IPS-18c (cell line): Measurements from ENCODE around the gene PLCZ1.
"Not testable (repeated sequence)": the region's sequence is repeated elsewhere in the genome, so short reads cannot be mapped to it uniquely, and the experiment has no call there.

Source experiments
- H3K4me3 ChIP-seq: 2 replicates; pipeline ENCODE4 v1.7.0; 2013; ENCODE audit warnings: low read depth, mild to moderate bottlenecking, low read length, moderate library complexity; ENCODE audit not compliant: insufficient read depth
- H3K9me3 ChIP-seq: one replicate; pipeline ENCODE4 v1.6.1; 2013; ENCODE audit warnings: mild to moderate bottlenecking, low read length, moderate library complexity; ENCODE audit not compliant: control insufficient read depth, insufficient read depth

Gene PLCZ1

DNA sequence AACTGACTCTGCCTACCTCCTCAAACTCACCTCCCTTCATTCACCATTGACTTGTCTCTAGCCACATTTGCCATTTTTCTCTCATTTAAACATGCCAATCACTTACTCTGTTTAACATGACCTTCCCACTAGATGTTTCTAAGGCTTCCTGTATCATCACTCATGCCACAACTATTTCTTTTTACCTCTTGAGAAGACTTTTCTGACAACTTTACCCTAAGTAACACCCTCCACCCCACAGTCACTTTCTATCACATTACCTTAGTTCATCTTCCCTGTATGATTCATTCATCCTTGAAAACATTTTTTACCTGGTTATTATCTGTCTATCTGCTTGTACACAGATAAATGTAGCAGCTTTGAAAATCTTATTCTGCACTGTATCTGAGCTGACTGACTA lies 19.4 kb downstream of the PLCZ1 start:
- H3K9me3 ChIP-seq: no peaks in the 10 kb centered on the region
- H3K4me3 ChIP-seq: no peak overlapping the region

DNA sequence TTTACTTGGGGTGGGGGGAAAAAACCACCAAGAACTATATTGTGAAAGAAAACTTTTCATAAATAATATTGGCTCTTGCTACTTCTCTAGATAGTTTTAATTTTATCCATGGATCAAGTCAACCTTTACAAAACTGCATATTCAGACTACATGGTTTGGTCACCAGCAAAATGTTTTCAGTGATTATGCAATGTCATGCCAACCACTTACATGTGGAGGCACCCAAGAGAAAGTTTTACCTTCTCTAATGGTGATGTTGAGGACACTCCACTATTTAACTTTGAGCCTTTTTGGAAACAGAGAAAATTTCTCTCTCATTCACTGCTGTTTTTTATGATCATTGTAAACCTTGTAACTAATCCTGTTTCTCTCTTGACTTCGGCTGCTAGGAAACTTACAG lies 21.6 kb downstream of the PLCZ1 start:
- Histone ChIP-seq H3K9me3 (no peaks in the 10 kb centered on the region), H3K4me3 (no peak overlapping the region)

DNA sequence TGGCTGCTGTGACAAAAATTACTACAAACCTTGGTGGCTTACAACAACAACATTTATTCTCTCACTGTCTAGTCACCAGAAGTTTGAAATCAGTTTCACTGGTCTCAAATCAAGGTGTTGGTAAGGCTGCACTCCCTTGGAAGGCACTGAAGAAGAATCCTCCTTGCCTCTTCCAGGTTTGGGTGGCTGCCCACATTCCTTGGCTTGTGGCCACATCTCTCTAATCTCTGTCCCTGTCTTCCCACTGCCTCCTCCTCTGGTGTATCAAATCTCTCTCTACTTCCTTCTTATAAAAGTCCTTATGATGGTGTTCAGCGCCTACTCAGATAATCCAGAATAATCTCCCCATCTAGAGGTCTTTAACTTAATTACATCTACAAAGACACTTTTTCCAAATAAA lies 31.0 kb downstream of the PLCZ1 start:
- H3K4me3 ChIP-seq: no peak overlapping the region
- no peaks in the 10 kb centered on the region for H3K9me3 ChIP-seq

DNA sequence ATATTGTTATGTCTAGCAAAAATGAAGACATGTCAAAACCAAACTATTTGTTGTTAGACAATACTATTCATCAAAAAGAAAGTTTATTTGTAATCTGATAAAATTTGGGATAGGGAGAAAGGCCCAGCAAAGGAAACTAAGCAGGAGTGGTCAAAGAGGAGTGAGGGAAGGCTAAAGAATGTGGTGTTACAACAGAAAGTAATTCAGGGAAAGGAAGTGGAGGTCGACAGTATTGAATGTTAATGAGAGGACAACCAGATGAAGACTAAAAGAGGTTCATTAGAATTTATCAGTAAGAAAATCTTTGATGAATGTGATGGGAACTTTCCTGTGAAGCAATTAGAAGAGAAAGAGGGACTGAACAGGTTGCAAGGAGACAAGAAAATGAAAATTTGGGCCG lies 33.9 kb downstream of the PLCZ1 start:
- Histone ChIP-seq H3K9me3 (no peaks in the 10 kb centered on the region), H3K4me3 (no peak overlapping the region)

DNA sequence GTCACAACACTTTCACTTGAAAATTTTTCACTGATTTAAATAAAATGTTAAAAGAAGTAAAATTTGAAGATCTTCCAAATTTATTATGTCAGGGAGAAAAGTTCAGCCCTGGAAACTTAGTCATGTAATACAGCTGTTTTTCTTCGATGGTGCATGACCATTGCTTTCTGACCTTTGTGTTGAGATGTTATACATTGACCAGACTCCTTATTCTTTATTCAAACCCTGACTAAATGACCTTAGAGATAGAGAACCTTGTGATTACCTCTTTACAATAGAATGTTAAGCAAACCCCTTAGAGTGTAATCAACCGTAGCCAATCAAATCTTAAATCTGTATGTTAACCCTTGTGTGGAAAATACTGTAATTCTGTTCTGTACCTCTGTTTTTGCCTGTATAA lies 34.5 kb downstream of the PLCZ1 start:
- Histone ChIP-seq H3K4me3 (no peak overlapping the region), H3K9me3 (no peaks in the 10 kb centered on the region)

DNA sequence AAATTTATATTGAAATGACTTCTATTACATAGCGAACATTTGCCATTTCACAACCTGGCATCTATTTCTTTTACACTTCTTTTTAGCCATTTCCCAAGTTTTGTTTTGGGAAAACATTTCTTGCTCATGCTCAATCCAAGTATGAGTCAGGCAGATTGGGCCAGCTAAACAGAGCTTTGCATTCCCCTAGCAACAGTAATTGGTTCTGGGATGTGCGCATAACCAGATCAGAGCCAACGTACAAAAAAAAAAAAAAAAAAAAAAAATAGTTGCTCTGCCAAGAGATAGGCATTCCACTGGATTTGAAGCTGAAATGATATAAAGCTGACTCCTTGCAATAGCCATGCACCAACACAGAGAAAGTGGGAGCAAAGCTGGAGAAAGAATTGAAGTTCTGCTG lies 37.5 kb downstream of the PLCZ1 start:
- Histone ChIP-seq H3K4me3 (no peak overlapping the region), H3K9me3 (no peaks in the 10 kb centered on the region)

DNA sequence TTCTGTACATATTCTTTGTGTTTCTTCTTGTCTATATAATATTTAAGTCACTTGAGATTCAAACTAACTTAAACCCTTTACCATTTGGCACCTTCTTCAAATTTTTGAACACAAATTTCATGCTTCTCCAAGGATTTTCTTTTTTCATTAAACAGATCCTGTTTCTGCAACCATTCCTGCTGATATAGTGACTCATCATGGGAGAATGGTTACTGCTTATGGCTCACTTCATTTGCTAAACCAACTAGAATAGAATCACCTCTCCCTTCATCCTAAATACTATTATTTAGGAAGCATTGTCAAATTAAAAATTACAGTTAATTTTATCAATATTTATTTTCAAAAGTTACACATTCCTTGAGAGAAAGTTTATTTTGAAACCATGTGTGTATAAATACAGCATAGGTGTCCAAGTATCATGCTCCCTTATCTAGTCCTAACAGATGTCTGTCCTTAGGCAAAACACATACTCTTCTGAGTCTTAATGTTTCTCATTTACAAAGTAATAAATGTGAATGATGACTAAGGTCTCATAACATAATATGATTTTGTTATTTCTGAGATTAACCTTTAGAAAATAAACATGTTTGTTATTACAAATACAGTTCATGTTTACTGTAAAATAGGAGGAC lies 40.7 kb downstream of the PLCZ1 start:
- H3K4me3 ChIP-seq: no peak overlapping the region

DNA sequence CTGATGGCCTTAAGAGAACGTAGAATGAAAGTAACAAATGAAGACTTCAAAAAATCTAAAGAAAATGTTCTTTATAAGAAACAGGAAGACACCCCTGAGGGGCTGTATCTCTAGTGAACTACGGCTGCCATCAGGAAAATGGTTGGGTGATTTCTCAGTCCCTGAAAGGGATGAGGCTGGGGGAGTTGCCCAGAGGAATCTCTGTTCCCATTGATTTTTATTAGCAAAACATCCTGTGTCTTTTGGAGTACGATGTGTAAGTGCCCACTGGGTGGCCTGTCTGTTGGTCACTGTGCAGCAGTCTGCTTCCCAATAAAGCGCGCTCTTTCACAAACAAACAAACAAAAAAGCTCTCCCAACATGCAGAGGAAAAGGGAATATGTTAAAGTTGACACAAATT lies 43.8 kb downstream of the PLCZ1 start:
- not testable (repeated sequence) for H3K4me3 ChIP-seq, H3K9me3 ChIP-seq

More for the DNA sequence above, 40.7 kb downstream of the PLCZ1 start:
- no peaks in the 10 kb centered on the region for H3K9me3 ChIP-seq

DNA sequence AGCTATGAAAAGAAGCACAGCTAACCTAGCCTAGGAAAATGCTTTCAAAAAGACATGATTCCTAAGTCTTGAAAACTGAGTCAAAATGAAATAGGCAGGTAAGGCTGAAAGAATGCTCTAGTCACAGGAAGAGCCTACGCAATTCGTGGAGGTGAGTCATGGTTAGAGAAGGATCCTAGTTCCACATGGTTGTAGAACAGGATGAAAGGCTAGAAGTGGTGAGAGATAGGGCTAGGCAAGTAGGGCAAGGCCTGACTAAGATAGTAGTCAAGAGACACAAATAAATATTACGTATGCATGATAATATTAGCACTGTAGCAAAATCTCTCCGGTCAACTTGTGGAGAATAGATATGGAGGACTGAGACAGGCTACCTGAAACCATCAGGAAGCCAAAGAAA lies 47.2 kb downstream of the PLCZ1 start:
- Histone ChIP-seq H3K9me3 (no peaks in the 10 kb centered on the region), H3K4me3 (no peak overlapping the region)

DNA sequence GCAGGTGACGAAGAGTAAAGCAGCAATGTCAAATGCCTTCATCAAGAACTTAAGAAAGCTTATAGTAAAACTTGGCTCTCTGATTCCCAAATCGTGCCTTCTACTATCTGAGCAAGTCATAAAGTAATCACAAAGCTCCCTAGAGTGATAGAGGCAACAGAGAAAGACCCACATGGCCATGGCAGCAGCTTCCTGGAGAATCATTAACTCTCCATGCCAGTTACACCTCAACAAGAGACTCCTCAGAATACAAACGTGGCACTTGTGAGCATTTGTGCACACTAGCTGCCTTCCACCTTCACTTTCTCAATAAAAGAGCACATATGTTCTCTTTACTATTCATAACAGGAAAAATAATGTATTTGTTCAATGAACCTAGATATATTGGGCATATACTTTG lies 48.0 kb downstream of the PLCZ1 start:
- Histone ChIP-seq H3K4me3 (no peak overlapping the region), H3K9me3 (no peaks in the 10 kb centered on the region)

DNA sequence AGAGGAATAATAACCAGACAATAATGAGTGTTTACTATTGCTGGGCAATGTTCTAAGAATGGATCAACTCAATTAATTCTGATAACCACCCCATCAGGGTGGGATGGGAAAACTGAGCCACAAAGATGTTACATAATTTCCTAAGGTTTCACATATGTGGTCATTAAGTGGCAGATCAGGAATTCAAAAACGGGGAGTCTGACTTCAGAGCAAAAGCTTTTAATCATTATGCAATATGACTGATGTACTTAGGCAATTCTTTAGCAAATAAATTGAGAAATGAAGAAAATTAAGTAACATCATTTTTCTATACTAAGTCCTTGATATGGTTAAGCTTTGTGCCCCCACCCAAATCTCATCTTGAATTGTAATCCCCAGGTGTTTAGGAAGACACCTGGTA lies 53.4 kb downstream of the PLCZ1 start:
- Histone ChIP-seq H3K9me3 (no peaks in the 10 kb centered on the region), H3K4me3 (no peak overlapping the region)

DNA sequence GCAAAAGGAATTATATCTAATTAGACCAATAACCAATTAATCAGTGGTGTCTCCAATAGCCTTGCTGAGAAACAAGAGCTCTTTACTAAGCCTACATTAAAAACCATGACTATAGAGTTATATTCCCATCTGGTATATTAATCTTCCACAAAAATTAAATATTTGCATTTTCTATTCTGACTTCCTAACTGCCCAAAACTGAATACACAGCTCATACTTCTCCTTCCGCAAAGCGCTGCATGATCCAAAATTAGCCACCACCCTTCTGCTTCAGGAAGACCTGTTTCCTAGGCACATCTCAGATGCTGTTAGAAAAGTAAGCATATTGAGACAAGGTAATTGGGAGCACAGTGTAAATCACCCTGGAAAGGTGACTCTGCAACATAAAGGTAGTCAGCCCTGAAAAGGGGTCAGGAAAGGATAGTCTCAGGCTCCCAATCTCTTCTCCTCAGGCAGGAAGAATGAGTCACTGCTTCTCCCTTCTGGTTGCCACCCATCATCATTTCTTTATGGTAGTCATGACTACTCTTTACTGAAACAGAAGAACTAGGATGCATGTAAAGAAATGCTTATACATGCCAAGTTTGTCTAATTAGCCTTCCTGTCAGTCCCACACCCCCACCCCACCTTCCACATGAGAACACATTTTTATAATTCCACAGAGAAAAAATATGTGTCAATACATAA lies 54.3 kb downstream of the PLCZ1 start:
- no peaks in the 10 kb centered on the region for H3K9me3 ChIP-seq
- no peak overlapping the region for H3K4me3 ChIP-seq

DNA sequence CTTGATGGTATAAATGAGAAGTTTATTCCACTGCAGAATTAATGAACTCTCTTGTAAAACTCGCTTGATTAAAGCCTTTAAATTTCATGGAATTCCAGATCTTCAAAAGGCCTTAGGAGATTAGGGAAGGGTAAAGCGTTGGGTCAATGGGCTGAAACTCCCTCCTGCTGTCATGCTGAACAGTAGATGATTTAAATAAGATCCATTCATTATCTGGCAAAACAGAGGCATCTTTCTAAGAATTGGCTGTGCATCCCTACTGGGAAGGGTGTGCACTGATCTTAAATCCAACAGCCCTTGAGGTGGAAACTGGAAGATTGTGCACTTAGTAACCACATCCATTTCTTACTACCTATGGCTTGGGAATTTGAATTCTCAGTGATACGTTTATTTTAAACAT lies 56.0 kb downstream of the PLCZ1 start:
- H3K9me3 ChIP-seq: no peaks in the 10 kb centered on the region
- H3K4me3 ChIP-seq: no peak overlapping the region

DNA sequence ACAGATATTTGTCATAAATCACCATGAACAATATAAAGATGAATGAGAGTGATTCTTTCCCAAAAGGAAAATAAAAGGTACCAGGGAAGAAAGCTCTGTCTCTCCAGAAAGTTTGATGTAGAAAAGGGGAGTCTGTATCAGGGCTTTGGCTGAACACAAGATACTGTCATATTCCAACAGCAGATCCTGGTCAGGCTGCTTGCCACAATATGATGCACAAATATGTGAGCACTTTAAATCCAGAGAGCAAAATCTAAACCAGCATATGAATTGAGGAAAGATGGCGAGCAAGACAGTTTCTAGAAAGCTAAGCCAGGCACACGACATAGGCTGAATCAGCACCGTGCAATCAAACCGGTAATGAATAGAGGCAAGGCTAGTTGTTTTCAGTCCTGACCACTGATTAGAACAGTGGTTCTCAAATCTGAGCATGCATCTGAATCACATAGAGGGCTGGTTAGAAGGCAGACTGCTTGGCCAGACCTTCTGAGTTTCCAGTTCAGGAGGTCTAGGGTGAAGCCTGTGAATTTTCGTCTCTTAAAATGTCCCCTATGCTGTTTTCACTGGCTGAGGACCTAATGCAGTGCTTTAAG lies 60.7 kb downstream of the PLCZ1 start:
- no peak overlapping the region for H3K4me3 ChIP-seq

DNA sequence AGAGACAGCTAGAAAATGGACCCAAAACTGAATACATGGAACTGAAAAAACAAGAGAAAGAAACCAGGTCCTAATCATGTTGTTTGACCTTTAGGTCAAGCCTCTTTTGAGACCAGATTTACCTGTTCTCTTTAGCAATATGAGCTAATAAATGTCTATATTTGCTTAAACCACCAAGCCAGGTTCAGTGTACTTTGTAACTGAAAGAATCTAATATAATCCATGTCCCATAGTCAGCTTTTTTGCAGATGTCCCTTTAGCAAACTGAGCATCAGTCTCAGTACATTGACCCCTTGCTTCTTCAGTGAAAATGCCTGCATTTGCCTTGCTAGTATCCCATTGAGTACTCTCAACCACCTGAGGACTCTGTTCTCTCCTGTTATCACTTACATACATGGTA lies 61.7 kb downstream of the PLCZ1 start:
- Histone ChIP-seq H3K4me3 (no peak overlapping the region), H3K9me3 (no peaks in the 10 kb centered on the region)

More for the DNA sequence above, 60.7 kb downstream of the PLCZ1 start:
- H3K9me3 ChIP-seq: no peaks in the 10 kb centered on the region

DNA sequence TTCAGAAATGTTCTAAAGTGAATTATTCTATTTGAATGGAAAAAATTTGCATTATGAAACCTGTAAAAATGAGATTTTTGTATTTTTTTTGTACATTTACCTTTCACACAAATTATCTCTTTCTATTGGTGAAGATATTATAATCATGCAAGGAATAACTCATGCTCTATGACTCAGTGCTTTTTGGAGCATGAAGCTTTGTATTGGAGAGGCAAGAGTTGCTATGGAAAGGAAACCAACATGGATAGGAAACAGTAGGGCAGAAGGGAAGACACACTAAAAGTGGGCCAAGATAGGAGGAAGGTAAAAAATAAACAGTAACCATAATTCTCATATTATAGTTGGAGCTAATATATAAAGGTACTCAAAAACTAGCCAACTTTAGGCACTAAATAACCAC lies 79.0 kb downstream of the PLCZ1 start:
- Histone ChIP-seq H3K9me3 (no peaks in the 10 kb centered on the region), H3K4me3 (no peak overlapping the region)

DNA sequence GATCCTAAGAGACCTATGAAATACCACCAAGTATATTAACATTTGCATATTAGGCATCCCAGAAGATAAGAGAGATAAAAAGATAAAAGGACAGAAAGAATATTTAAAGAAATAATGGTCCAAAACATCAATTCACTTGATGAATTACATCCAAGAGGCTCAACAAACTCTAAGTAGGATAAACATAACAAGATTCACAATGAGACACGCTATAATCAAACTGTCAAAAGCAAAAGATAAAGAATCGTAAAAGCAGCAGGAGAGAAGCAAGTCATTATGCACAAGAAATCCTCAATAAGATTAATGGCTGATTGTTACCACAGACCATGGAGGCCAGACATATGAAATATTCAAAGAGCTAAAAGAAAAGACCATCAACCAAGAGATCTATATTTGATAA lies 79.6 kb downstream of the PLCZ1 start:
- Histone ChIP-seq H3K9me3 (no peaks in the 10 kb centered on the region), H3K4me3 (no peak overlapping the region)

DNA sequence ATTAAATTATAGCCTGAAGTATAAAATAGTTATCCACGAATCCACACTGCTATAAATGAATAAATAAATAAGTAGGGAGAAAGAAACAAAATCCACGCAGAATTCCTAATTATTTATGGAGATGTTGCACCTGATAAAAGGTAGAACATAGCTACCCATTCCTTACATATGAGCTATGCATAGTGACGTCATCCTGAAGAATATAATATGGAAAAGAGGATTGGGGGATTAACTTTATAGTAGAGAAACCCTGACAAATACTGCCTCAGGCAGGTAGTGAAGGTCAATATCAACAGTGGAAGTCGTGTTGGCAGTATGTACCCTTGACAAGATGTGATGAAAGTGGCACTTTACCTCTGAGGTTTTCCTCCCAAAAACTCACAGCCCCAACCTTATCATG lies 82.5 kb downstream of the PLCZ1 start:
- Histone ChIP-seq H3K4me3 (no peak overlapping the region), H3K9me3 (no peaks in the 10 kb centered on the region)

DNA sequence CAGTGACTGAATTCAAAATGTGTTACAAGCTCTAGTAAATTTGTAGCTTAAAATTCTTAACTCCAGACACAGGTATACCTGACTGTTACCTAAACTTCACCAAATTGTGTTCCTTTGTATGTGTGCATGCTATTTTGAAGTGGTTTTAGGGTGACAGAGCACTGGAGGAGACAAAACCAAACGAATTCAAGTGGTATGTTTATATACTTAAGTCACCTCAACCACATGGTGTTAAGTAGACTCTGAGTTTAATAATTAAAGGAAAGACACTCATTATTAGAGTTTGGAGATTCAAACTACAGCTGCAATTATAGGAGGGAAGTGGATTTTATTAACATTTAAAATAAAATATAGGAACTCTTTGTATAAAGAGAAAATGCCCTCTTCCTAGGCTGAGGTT lies 84.3 kb downstream of the PLCZ1 start:
- Histone ChIP-seq H3K4me3 (no peak overlapping the region), H3K9me3 (no peaks in the 10 kb centered on the region)
